GM23248 (cell line): ENCODE data around the gene SPRTN. TPM values are rescaled to one million over a fixed set of nuclear protein-coding genes. Genes with fewer than 3 reads are reported as not detected.

Source experiments
- DNase-seq: peaks from one replicate; pipeline ENCODE4 v3.0.0-alpha.2; 2015
- H2AFZ ChIP-seq: fragments of 200-600 bp; sonication (generic); 2 replicates; pipeline ENCODE4 v1.6.1; 2016; ENCODE audit warnings: antibody characterized with exemption
- H3F3A ChIP-seq: fragments of 200-600 bp; sonication (generic); 2 replicates; pipeline ENCODE4 v1.6.1; 2016; ENCODE audit warnings: mild to moderate bottlenecking, antibody characterized with exemption, mixed run types; ENCODE audit not compliant: insufficient read depth
- H3K27ac ChIP-seq: fragments of 200-600 bp; sonication (generic); 2 replicates; pipeline ENCODE4 v1.5.1; 2016; ENCODE audit warnings: mild to moderate bottlenecking
- H3K27me3 ChIP-seq: fragments of 200-600 bp; sonication (generic); replicated peaks from 2 replicates; pipeline ENCODE4 v1.6.1; 2016; ENCODE audit warnings: mild to moderate bottlenecking; ENCODE audit not compliant: insufficient read depth
- H3K36me3 ChIP-seq: fragments of 200-600 bp; sonication (generic); 2 replicates; pipeline ENCODE4 v1.6.1; 2016; ENCODE audit warnings: low read depth, mild to moderate bottlenecking
- H3K4me1 ChIP-seq: fragments of 200-600 bp; sonication (generic); 2 replicates; pipeline ENCODE4 v1.6.1; 2016; ENCODE audit warnings: mild to moderate bottlenecking; ENCODE audit not compliant: insufficient read depth
- H3K4me2 ChIP-seq: fragments of 200-600 bp; sonication (generic); one replicate; pipeline ENCODE4 v1.6.1; 2016; ENCODE audit warnings: mild to moderate bottlenecking; ENCODE audit not compliant: unreplicated experiment
- H3K4me3 ChIP-seq: fragments of 200-600 bp; sonication (generic); 2 replicates; pipeline ENCODE4 v1.5.1; 2016; ENCODE audit warnings: mild to moderate bottlenecking
- H3K79me2 ChIP-seq: fragments of 200-600 bp; sonication (generic); 2 replicates; pipeline ENCODE4 v1.6.1; 2016; ENCODE audit warnings: mild to moderate bottlenecking; ENCODE audit not compliant: insufficient read depth
- H3K9ac ChIP-seq: fragments of 200-600 bp; sonication (generic); 2 replicates; pipeline ENCODE4 v1.6.1; 2016; ENCODE audit warnings: mild to moderate bottlenecking
- H3K9me2 ChIP-seq: fragments of 200-600 bp; sonication (generic); 2 replicates; pipeline ENCODE4 v1.6.1; 2016; ENCODE audit warnings: mixed run types, mild to moderate bottlenecking, moderate library complexity; ENCODE audit not compliant: insufficient read depth
- H3K9me3 ChIP-seq: fragments of 200-600 bp; sonication (generic); one replicate; pipeline ENCODE4 v1.6.1; 2017; ENCODE audit warnings: low read depth
- H4K20me1 ChIP-seq: fragments of 200-600 bp; sonication (generic); 2 replicates; pipeline ENCODE4 v1.6.0; 2016; ENCODE audit not compliant: insufficient read depth
- EZH2 ChIP-seq: fragments of 200-600 bp; sonication (generic); IDR thresholded peaks from 2 replicates; pipeline ENCODE4 v1.6.1; 2018; ENCODE audit warnings: antibody characterized with exemption, mild to moderate bottlenecking; ENCODE audit not compliant: insufficient read depth, poor library complexity, severe bottlenecking
- EZH2phosphoT487 ChIP-seq: fragments of 200-600 bp; sonication (generic); IDR thresholded peaks from 2 replicates; pipeline ENCODE4 v1.6.1; 2018; ENCODE audit warnings: antibody characterized with exemption, moderate library complexity, mild to moderate bottlenecking, low read depth; ENCODE audit not compliant: insufficient read depth
- WGBS, 2 experiments: methylation state at CpG; one replicate each; pipeline ENCODE4 v1.1.6; 2015 to 2017; ENCODE audit warnings: low lambda C conversion rate in 2 of 2, low coverage in 1 of 2; ENCODE audit errors: missing lambda C conversion rate in 2 of 2; 5-methylcytosine and 5-hydroxymethylcytosine counted together
- in situ Hi-C: fragments of 300-500 bp; cut with MboI; formaldehyde crosslinking; loops from 2 replicates; pipeline ENCODE4 v1.15.0; 2020
- polyA plus RNA-seq: library from polyadenylated mRNA; unstranded; fragments of >200 nt; fragmentation: Nextera tagmentation; extraction: Ambion mirVana; gene quantifications from 2 replicates; pipeline ENCODE4 v1.2.1, GENCODE V29; 2016
- total RNA-seq: library from RNA; depleted of rRNA; stranded (reverse); fragments of >200 nt; shearing (Covaris generic); gene quantifications from 2 replicates; pipeline ENCODE4 v1.2.3, GENCODE V29; 2014

SPRTN gene
- total and polyA plus RNA-seq, 2 experiments from 2014 or later, result 10.4 to 15.9 TPM

- no peak overlapping the region for H3K4me3 ChIP-seq
- H3K4me2 ChIP-seq, result no peak overlapping the region
- no peak overlapping the region for H3K9ac ChIP-seq
- H3K79me2 ChIP-seq, result peaks cover 42% of the 10 kb centered on the region
- H4K20me1 ChIP-seq, result 0 out of 2 replicates have a peak, but pooled peaks cover 8% of the 10 kb centered on the region
- peaks cover 20% of the 10 kb centered on the region for H3K4me1 ChIP-seq
- no peaks in the 10 kb centered on the region for H3K9me3 ChIP-seq
- no peak for TF ChIP-seq EZH2
- no peak for TF ChIP-seq EZH2phosphoT487
- H3K27me3 ChIP-seq, result no peaks in the 10 kb centered on the region
- H3K9me2 ChIP-seq, result no peaks in the 10 kb centered on the region
- 95 to 99% methylated on average over 7 of the region's 7 CpGs for WGBS, 2 experiments
- no peaks in the 10 kb centered on the region for H3F3A ChIP-seq
- in situ Hi-C loops, result no loop called here
- H3K36me3 ChIP-seq, result no peaks in the 10 kb centered on the region
- H2AFZ ChIP-seq, result no peak overlapping the region
- no peak for DNase-seq
- no peak overlapping the region for H3K27ac ChIP-seq
Observed at GRCh38 chr1:231329483-231329882, 8.6 kb upstream of the SPRTN start.

- no peak overlapping the region for H3K9ac ChIP-seq
- peak overlapping the region; percentile 98 for H3K4me3 ChIP-seq
- peak overlapping the region; percentile 97 for H3K4me2 ChIP-seq
Observed at GRCh38 chr1:231332761-231333160, 5.3 kb upstream of the SPRTN start.

GRCh38 chr1:231334079-231334666 lies 3.9 kb upstream of the SPRTN start:
- H3K79me2 ChIP-seq, result peaks cover 83% of the 10 kb centered on the region
- peaks cover 40% of the 10 kb centered on the region for H3K4me1 ChIP-seq
- H3K27ac ChIP-seq, result no peak overlapping the region
- H3K36me3 ChIP-seq, result no peaks in the 10 kb centered on the region
- no peaks in the 10 kb centered on the region for H3K9me3 ChIP-seq
- no peak for TF ChIP-seq EZH2phosphoT487
- no peak for TF ChIP-seq EZH2
- no peaks in the 10 kb centered on the region for H3F3A ChIP-seq
- peaks cover 24% of the 10 kb centered on the region; the same call in 1 of the 2 replicates for H4K20me1 ChIP-seq
- H3K27me3 ChIP-seq, result no peaks in the 10 kb centered on the region
- no peaks in the 10 kb centered on the region for H3K9me2 ChIP-seq
- in situ Hi-C loops, result no loop called here
- peak overlapping the region; percentile 98 for H3K4me3 ChIP-seq
- DNase-seq, result no peak
- peak overlapping the region; percentile 94 for H3K9ac ChIP-seq
- WGBS, 2 experiments, result 40 to 41% methylated on average over 1 of the region's 1 CpG
- no peak overlapping the region for H2AFZ ChIP-seq
- peak overlapping the region; percentile 97 for H3K4me2 ChIP-seq

More at GRCh38 chr1:231332761-231333160, 5.3 kb upstream of the SPRTN start:
- H3K4me1 ChIP-seq, result peaks cover 37% of the 10 kb centered on the region
- H3K9me2 ChIP-seq, result no peaks in the 10 kb centered on the region
- no peak overlapping the region for H2AFZ ChIP-seq
- peaks cover 24% of the 10 kb centered on the region; the same call in 1 of the 2 replicates for H4K20me1 ChIP-seq
- H3K27me3 ChIP-seq, result no peaks in the 10 kb centered on the region
- no peaks in the 10 kb centered on the region for H3K36me3 ChIP-seq
- no peak for TF ChIP-seq EZH2
- no peak for TF ChIP-seq EZH2phosphoT487
- in situ Hi-C loops, result no loop called here
- no peak overlapping the region for H3K27ac ChIP-seq
- no peaks in the 10 kb centered on the region for H3K9me3 ChIP-seq
- WGBS, 2 experiments, result 97 to 98% methylated on average over 1 of the region's 1 CpG
- H3F3A ChIP-seq, result no peaks in the 10 kb centered on the region
- peaks cover 74% of the 10 kb centered on the region for H3K79me2 ChIP-seq
- DNase-seq, result no peak

GRCh38 chr1:231334952-231335351 lies 3.1 kb upstream of the SPRTN start:
- H3K36me3 ChIP-seq, result no peaks in the 10 kb centered on the region
- no peaks in the 10 kb centered on the region for H3F3A ChIP-seq
- DNase-seq, result no peak
- peaks cover 24% of the 10 kb centered on the region; the same call in 1 of the 2 replicates for H4K20me1 ChIP-seq
- H3K4me3 ChIP-seq, result peak overlapping the region; percentile 98
- no peaks in the 10 kb centered on the region for H3K27me3 ChIP-seq
- no peaks in the 10 kb centered on the region for H3K9me3 ChIP-seq
- H3K4me2 ChIP-seq, result peak overlapping the region; percentile 97
- no peaks in the 10 kb centered on the region for H3K9me2 ChIP-seq
- WGBS, 2 experiments, result 67 to 73% methylated on average over 6 of the region's 6 CpGs
- no peak overlapping the region for H2AFZ ChIP-seq
- peaks cover 91% of the 10 kb centered on the region for H3K79me2 ChIP-seq
- in situ Hi-C loops, result no loop called here
- H3K9ac ChIP-seq, result peak overlapping the region; percentile 94
- H3K4me1 ChIP-seq, result peaks cover 47% of the 10 kb centered on the region
- H3K27ac ChIP-seq, result no peak overlapping the region
- TF ChIP-seq EZH2 (no peak), EZH2phosphoT487 (no peak)
